WI38 (cell line): ENCODE data around the gene METRN.
A peak's percentile ranks its signal among the peaks of the same experiment; 100 is the strongest.
"Not testable (repeated sequence)": the region's sequence is repeated elsewhere in the genome, so short reads cannot be mapped to it uniquely, and the experiment has no call there.

Experiments used
- H3K4me3 ChIP-seq: 2 replicates; pipeline ENCODE4 v1.5.1; 2011; ENCODE audit warnings: low read depth, mild to moderate bottlenecking, control low read depth, low read length
- CTCF ChIP-seq: IDR thresholded peaks from 2 replicates; pipeline ENCODE4 v1.5.1; 2012; ENCODE audit warnings: low read depth, mild to moderate bottlenecking, control low read depth, low read length

The METRN gene

GRCh38 chr16:709566-710499, 5.1 kb upstream of the METRN start:
- no peak for TF ChIP-seq CTCF
- H3K4me3 ChIP-seq: no peak overlapping the region

GRCh38 chr16:710500-711075, 4.3 kb upstream of the METRN start:
- no peak overlapping the region for H3K4me3 ChIP-seq
- TF ChIP-seq CTCF: no peak

GRCh38 chr16:711084-711483, 3.8 kb upstream of the METRN start:
- no peak overlapping the region for H3K4me3 ChIP-seq
- no peak for TF ChIP-seq CTCF

- peak; percentile 85 for TF ChIP-seq CTCF
- no peak overlapping the region for H3K4me3 ChIP-seq
Observed at GRCh38 chr16:711548-712320, 3.2 kb upstream of the METRN start.

GRCh38 chr16:712740-713250, 2.1 kb upstream of the METRN start:
- H3K4me3 ChIP-seq: not testable (repeated sequence)
- TF ChIP-seq CTCF: peak; percentile 50

GRCh38 chr16:714079-714478, 839 bp upstream of the METRN start:
- no peak for TF ChIP-seq CTCF
- H3K4me3 ChIP-seq: no peak overlapping the region
